GM18499 (cell line): Measurements from ENCODE around the gene KCNQ4.

Experiments
- ATAC-seq: cut with Tn5 transposase; IDR thresholded peaks from one replicate; pipeline ENCODE4 v1.9.1; 2021; ENCODE audit warnings: moderate number of reproducible peaks; ENCODE audit not compliant: insufficient read depth, unreplicated experiment

The KCNQ4 gene

GRCh38 chr1:40884055-40884795, 100.6 kb downstream of the KCNQ4 start:
- no peak for ATAC-seq

- ATAC-seq = no peak
Observed at GRCh38 chr1:40886318-40887011, 102.9 kb downstream of the KCNQ4 start.

GRCh38 chr1:40887012-40887378, 103.4 kb downstream of the KCNQ4 start:
- no peak for ATAC-seq

GRCh38 chr1:40887652-40888051, 104.1 kb downstream of the KCNQ4 start:
- ATAC-seq = no peak
